NB4 (cell line): ENCODE results near the gene POLR1C.
A peak's percentile ranks its signal among the peaks of the same experiment; 100 is the strongest.
"Not testable (repeated sequence)": the region's sequence is repeated elsewhere in the genome, so short reads cannot be mapped to it uniquely, and the experiment has no call there.

Experiments used
- DNase-seq: peaks from one replicate; pipeline ENCODE4 v3.0.0; 2010; ENCODE audit warnings: low read depth
- H3K4me3 ChIP-seq: one replicate; pipeline ENCODE4 v1.5.1; 2011; ENCODE audit warnings: mild to moderate bottlenecking, low read depth, low read length, moderate library complexity
- MYC ChIP-seq: IDR thresholded peaks from 2 replicates; pipeline ENCODE4 v1.6.1; 2011; ENCODE audit warnings: low read depth, low read length
- POLR2A ChIP-seq: IDR thresholded peaks from 2 replicates; pipeline ENCODE4 v1.6.1; 2011; ENCODE audit warnings: mild to moderate bottlenecking; ENCODE audit not compliant: insufficient read length; ENCODE audit errors: extremely low read depth
- TF ChIP-seq, protein P1 (sequence below): IDR thresholded peaks from 2 replicates; pipeline ENCODE4 v1.6.1; 2011; ENCODE audit warnings: low read depth, low read length
- TF ChIP-seq, protein P2 (sequence below): IDR thresholded peaks from one replicate; pipeline ENCODE4 v1.5.1; 2012; ENCODE audit warnings: low read depth, low read length

POLR1C gene

DNA sequence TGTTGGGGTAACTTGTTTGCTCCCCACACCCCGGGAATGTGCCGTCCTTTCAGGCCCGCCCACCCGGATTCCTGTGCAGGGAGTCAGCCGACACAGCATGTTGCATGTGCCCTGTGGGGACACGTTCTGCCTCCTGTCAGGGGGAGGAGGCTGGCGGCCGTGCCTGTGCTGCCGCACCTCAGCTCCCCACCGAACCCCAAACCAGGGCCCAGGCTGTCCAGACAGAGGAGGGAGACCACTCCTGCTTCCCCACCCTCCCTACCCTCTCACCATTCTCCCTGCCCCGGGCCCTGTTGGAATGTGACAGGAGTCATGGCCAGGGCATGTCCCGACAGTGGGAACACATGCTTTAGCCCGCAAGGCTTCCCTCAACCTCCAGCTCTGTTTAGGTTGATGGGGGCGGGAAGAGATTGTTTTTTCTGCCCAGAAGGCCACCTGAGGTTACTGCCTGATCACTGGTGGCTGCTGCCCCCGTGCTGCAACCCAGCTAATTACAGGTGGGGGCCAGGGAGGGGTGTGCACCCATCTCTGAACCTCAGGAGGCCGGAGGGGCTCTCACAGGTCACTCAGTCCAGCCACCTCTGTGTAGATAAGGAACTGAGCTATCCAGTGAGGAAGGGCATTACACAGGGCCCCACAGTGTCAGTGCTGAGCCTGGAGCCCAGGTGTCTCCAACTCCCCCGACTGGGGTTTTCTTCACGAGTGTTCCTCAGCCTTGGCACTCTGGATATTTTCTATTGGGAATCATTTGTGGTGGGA lies 20.3 kb upstream of the POLR1C start:
- TF ChIP-seq, protein P1, sequence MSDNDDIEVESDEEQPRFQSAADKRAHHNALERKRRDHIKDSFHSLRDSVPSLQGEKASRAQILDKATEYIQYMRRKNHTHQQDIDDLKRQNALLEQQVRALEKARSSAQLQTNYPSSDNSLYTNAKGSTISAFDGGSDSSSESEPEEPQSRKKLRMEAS, result no peak
- TF ChIP-seq, protein P2, sequence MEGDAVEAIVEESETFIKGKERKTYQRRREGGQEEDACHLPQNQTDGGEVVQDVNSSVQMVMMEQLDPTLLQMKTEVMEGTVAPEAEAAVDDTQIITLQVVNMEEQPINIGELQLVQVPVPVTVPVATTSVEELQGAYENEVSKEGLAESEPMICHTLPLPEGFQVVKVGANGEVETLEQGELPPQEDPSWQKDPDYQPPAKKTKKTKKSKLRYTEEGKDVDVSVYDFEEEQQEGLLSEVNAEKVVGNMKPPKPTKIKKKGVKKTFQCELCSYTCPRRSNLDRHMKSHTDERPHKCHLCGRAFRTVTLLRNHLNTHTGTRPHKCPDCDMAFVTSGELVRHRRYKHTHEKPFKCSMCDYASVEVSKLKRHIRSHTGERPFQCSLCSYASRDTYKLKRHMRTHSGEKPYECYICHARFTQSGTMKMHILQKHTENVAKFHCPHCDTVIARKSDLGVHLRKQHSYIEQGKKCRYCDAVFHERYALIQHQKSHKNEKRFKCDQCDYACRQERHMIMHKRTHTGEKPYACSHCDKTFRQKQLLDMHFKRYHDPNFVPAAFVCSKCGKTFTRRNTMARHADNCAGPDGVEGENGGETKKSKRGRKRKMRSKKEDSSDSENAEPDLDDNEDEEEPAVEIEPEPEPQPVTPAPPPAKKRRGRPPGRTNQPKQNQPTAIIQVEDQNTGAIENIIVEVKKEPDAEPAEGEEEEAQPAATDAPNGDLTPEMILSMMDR, result peak; percentile 21
- TF ChIP-seq MYC (no peak), POLR2A (no peak)
- DNase-seq, result peak; percentile 34
- no peak overlapping the region for H3K4me3 ChIP-seq

DNA sequence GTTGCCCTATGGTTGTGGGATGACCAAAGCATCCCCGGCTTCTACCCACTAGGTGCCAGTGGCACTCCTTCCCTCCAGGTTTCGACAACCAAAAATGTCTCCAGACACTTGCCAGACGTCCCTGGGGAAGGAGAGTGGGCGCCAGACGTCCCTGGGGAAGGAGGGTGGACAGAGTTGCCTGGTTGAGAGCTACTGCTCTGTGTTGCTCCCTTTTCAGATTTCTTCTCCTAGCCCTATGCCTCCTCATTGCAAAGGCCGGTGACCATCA lies 19.8 kb upstream of the POLR1C start:
- DNase-seq, result peak; percentile 19
- H3K4me3 ChIP-seq, result no peak overlapping the region
- TF ChIP-seq, protein P1, result no peak
- no peak for TF ChIP-seq POLR2A
- TF ChIP-seq, protein P2, result no peak
- TF ChIP-seq MYC, result no peak

DNA sequence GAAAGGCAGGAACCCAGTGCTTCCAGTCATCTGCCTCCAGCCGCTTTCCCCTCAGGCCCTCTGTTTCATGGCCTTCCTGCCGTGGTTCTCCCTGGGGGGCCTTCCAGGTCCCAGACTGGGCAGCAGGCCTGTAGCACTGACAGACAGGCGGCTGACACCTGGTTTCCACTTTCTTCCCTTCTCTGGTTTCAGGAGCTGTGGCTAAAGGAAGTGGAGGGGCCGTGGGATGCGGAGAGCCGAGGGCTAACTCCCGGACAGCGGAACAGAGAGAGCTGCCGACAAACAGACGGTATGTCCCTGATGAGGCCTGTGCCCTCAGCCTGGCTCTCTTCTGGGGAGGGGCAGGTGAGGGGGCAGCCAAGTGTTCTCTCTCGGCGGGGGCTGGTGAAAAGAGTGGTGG lies 19.2 kb upstream of the POLR1C start:
- TF ChIP-seq MYC (no peak), POLR2A (no peak)
- TF ChIP-seq, protein P1, result no peak
- TF ChIP-seq, protein P2, result no peak
- DNase-seq, result no peak
- no peak overlapping the region for H3K4me3 ChIP-seq

DNA sequence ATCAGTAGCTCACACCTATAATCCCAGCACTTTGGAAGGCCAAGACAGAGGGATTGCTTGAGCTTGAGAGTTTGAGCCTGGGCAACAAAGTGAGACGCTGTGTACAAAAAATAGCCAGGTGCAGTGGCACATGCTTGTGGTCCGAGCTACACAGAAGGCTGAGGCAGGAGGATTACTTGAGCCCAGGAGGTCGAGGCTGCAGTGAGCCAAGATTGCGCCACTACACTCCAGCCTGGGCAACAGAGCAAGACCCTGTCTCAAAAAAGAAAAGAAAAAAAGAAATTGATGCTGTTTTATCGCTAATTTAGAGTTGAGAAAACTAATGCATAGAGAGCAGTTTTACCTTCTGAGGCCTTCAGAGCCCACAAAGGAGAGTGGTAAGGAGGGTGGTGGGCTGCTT lies 18.6 kb upstream of the POLR1C start:
- not testable (repeated sequence) for DNase-seq, H3K4me3 ChIP-seq

DNA sequence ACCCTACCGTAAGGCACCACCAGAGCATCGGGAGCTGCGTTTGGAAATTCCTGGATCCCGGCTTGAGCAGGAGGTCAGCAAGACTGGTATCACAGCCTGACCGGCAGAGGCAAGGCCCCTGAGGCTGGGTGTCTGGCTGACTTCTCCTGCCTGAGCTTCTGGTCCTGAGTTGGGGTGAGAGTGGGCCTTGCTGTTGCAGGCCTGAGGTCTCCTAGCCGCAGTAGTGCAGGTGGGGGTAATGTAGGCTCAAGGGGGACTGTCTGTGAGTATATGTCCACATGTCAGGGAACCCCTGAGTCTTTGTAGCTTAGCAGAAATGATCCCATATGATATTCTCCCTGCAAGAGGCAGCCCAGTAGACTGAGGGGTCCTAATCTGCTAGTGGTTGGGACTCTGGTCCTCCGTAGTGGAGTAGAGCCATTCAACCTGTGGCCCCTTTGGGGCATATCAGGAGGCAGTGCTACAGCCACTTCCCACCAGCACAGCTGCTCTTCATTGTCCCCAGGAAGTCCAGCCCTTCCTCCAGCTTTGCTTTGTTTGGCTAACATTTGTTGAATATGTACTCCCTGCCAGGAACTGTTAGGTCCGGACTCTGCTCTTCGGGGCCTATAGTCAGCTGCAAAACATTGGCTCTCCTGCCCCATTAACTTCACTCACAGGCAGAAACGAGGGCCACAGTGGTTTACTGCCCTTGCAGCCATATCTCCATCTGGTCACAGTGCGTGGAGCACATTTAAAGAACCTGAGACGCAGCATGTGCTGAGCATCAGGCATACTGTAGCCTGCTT lies 17.7 kb upstream of the POLR1C start:
- DNase-seq, result no peak
- no peak overlapping the region for H3K4me3 ChIP-seq
- TF ChIP-seq, protein P2, result no peak
- TF ChIP-seq POLR2A (no peak), MYC (no peak)
- TF ChIP-seq, protein P1, result no peak

DNA sequence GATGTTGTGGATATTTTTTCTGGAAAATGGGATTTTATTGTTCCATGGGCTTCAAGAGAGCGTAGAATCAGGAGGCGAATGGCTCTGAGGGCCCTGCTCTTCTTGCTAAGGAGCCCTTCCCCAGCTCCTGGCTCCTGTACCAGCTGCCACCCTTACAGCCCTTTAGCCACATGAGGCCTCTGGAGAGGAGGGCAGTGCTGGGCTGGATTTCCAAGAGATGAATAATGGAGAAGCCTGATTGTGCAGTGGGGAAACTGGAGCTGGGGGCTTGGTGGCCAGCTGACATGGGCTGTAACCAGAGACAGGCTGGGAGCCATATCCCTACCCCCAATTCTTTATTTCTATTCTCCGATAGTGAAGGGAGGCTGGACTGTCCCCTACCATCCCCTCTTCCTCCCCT lies 16.0 kb upstream of the POLR1C start:
- TF ChIP-seq POLR2A (no peak), MYC (no peak)
- TF ChIP-seq, protein P1, result no peak
- TF ChIP-seq, protein P2, result no peak

More for the DNA sequence above, 16.0 kb upstream of the POLR1C start:
- H3K4me3 ChIP-seq, result no peak overlapping the region
- DNase-seq, result no peak
